Measurements from ENCODE around the gene RS1.

GRCh38 chrX:18661273-18661672, 10.6 kb downstream of the RS1 start:
- no peak for TF ChIP-seq POLR2A (IDR thresholded peaks at IDR 0.05; ENCODE audit: low read depth, low read length)
- TF ChIP-seq POLR2AphosphoS5 (IDR thresholded peaks at IDR 0.05; ENCODE audit: low read depth, low read length), result no peak
- TF ChIP-seq TAF1 (IDR thresholded peaks at IDR 0.05; ENCODE audit: borderline replicate concordance, low read depth, low read length), result no peak

All from GM12892 (cell line).